ENCODE results near the gene CLDN15. TPM values are rescaled to one million over a fixed set of nuclear protein-coding genes. Genes with fewer than 3 reads are reported as not detected.

The CLDN15 gene
- total RNA-seq, 1 experiment from 2014 or later, result 9.1 TPM

GRCh38 chr7:101277155-101277554 is 39.6 kb upstream of the CLDN15 start:
- H3K9me3 Mint-ChIP-seq (ENCODE audit: unreplicated experiment), result no peaks in the 10 kb centered on the region
- H3K4me1 Mint-ChIP-seq (ENCODE audit: low read depth, unreplicated experiment), result no peaks in the 10 kb centered on the region
- Histone ChIP-seq H3K4me3 (ENCODE audit: low read depth, low read length) (no peak overlapping the region), H3K9me3 (no peaks in the 10 kb centered on the region), H3K4me1 (no peaks in the 10 kb centered on the region), H3K27me3 (replicated peaks; ENCODE audit: control insufficient read depth, insufficient read depth, low read length) (no peaks in the 10 kb centered on the region), H3K36me3 (ENCODE audit: control insufficient read depth, insufficient read depth, low read length) (no peaks in the 10 kb centered on the region)
- DNase-seq, result no peak
- no peak overlapping the region for H3K27ac Mint-ChIP-seq (ENCODE audit: unreplicated experiment)
- CTCF ChIA-PET, result no interaction called here
- no peaks in the 10 kb centered on the region for H3K36me3 Mint-ChIP-seq (ENCODE audit: insufficient read depth, unreplicated experiment)
- TF ChIP-seq CTCF (IDR thresholded peaks at IDR 0.05; ENCODE audit: insufficient read depth in 1 of 2, low read depth in 1 of 2, low read length in 1 of 2, severe bottlenecking in 1 of 2, unreplicated experiment in 1 of 2), result no peak
- BruUV-seq (replicated peaks), result no TSS peak
- POLR2A ChIA-PET, result no interaction called here
- no peak overlapping the region for H3K4me3 Mint-ChIP-seq (ENCODE audit: unreplicated experiment)
- intact Hi-C loops (cut with micrococcal nuclease; ENCODE audit: unreplicated experiment), result no loop called here
- H3K27me3 Mint-ChIP-seq (ENCODE audit: insufficient read depth, unreplicated experiment), result no peaks in the 10 kb centered on the region

GRCh38 chr7:101273206-101273605 is 35.6 kb upstream of the CLDN15 start:
- H3K27ac Mint-ChIP-seq (ENCODE audit: unreplicated experiment), result no peak overlapping the region
- TF ChIP-seq CTCF (IDR thresholded peaks at IDR 0.05; ENCODE audit: insufficient read depth in 1 of 2, low read depth in 1 of 2, low read length in 1 of 2, severe bottlenecking in 1 of 2, unreplicated experiment in 1 of 2), result no peak
- no peaks in the 10 kb centered on the region for H3K9me3 Mint-ChIP-seq (ENCODE audit: unreplicated experiment)
- no peaks in the 10 kb centered on the region for H3K36me3 Mint-ChIP-seq (ENCODE audit: insufficient read depth, unreplicated experiment)
- intact Hi-C loops (cut with micrococcal nuclease; ENCODE audit: unreplicated experiment), result no loop called here
- no TSS peak for BruUV-seq (replicated peaks)
- Histone ChIP-seq H3K4me3 (ENCODE audit: low read depth, low read length) (no peak overlapping the region), H3K9me3 (no peaks in the 10 kb centered on the region), H3K4me1 (no peaks in the 10 kb centered on the region), H3K36me3 (ENCODE audit: control insufficient read depth, insufficient read depth, low read length) (no peaks in the 10 kb centered on the region), H3K27me3 (replicated peaks; ENCODE audit: control insufficient read depth, insufficient read depth, low read length) (no peaks in the 10 kb centered on the region)
- POLR2A ChIA-PET, result no interaction called here
- CTCF ChIA-PET, result interaction anchor here (1.2 kb wide), 1 partner anchor 9 kb away, joined by 5 read pairs; no protein-coding TSS in a partner anchor
- DNase-seq, result no peak
- no peak overlapping the region for H3K4me3 Mint-ChIP-seq (ENCODE audit: unreplicated experiment)
- H3K27me3 Mint-ChIP-seq (ENCODE audit: insufficient read depth, unreplicated experiment), result no peaks in the 10 kb centered on the region
- no peaks in the 10 kb centered on the region for H3K4me1 Mint-ChIP-seq (ENCODE audit: low read depth, unreplicated experiment)

GRCh38 chr7:101271021-101271420 is 33.4 kb upstream of the CLDN15 start:
- no peak overlapping the region for H3K27ac Mint-ChIP-seq (ENCODE audit: unreplicated experiment)

More at GRCh38 chr7:101271021-101271420, 33.4 kb upstream of the CLDN15 start:
- Histone ChIP-seq H3K4me3 (ENCODE audit: low read depth, low read length) (no peak overlapping the region), H3K27me3 (replicated peaks; ENCODE audit: control insufficient read depth, insufficient read depth, low read length) (no peaks in the 10 kb centered on the region), H3K9me3 (no peaks in the 10 kb centered on the region), H3K4me1 (no peaks in the 10 kb centered on the region), H3K36me3 (ENCODE audit: control insufficient read depth, insufficient read depth, low read length) (no peaks in the 10 kb centered on the region)
- Mint-ChIP-seq H3K9me3 (ENCODE audit: unreplicated experiment) (no peaks in the 10 kb centered on the region), H3K27me3 (ENCODE audit: insufficient read depth, unreplicated experiment) (no peaks in the 10 kb centered on the region), H3K36me3 (ENCODE audit: insufficient read depth, unreplicated experiment) (no peaks in the 10 kb centered on the region), H3K4me3 (ENCODE audit: unreplicated experiment) (no peak overlapping the region), H3K4me1 (ENCODE audit: low read depth, unreplicated experiment) (no peaks in the 10 kb centered on the region)
- ChIA-PET POLR2A (interaction anchor here (0.6 kb wide), 1 partner anchor 79 kb away, joined by 4 read pairs; no protein-coding TSS in a partner anchor), CTCF (no interaction called here)
- intact Hi-C loops (cut with micrococcal nuclease; ENCODE audit: unreplicated experiment), result no loop called here
- DNase-seq, result no peak
- no peak for TF ChIP-seq CTCF (IDR thresholded peaks at IDR 0.05; ENCODE audit: insufficient read depth in 1 of 2, low read depth in 1 of 2, low read length in 1 of 2, severe bottlenecking in 1 of 2, unreplicated experiment in 1 of 2)
- no TSS peak for BruUV-seq (replicated peaks)

All from Caco-2 (cell line).